ENCODE measurements around the gene GNB1L. TPM values are rescaled to one million over a fixed set of nuclear protein-coding genes. Genes with fewer than 3 reads are reported as not detected.

GNB1L gene
- total and polyA plus RNA-seq, 2 experiments from 2014 or later, result 14.3 to 16.5 TPM

- H3K4me3 ChIP-seq, result no peak overlapping the region
- H3K27me3 ChIP-seq (replicated peaks; ENCODE audit: insufficient read depth), result no peaks in the 10 kb centered on the region
- no peak overlapping the region for H3K9ac ChIP-seq
- no peak overlapping the region for H2AFZ ChIP-seq
- no peaks in the 10 kb centered on the region; the same call in 1 of the 2 replicates for H3K4me1 ChIP-seq (ENCODE audit: insufficient read depth)
- no peak overlapping the region for H3K4me2 ChIP-seq (ENCODE audit: unreplicated experiment)
- TF ChIP-seq EZH2 (IDR thresholded peaks at IDR 0.05; ENCODE audit: insufficient read depth, poor library complexity, severe bottlenecking), result no peak
- no peaks in the 10 kb centered on the region for H4K20me1 ChIP-seq (ENCODE audit: insufficient read depth)
- no peak overlapping the region for H3K27ac ChIP-seq
- no peak for DNase-seq
- H3K9me2 ChIP-seq (ENCODE audit: insufficient read depth), result no peaks in the 10 kb centered on the region
- no peaks in the 10 kb centered on the region for H3K9me3 ChIP-seq (ENCODE audit: low read depth)
- H3K79me2 ChIP-seq (ENCODE audit: insufficient read depth), result no peaks in the 10 kb centered on the region
- no peaks in the 10 kb centered on the region for H3K36me3 ChIP-seq (ENCODE audit: low read depth)
- no peaks in the 10 kb centered on the region for H3F3A ChIP-seq (ENCODE audit: insufficient read depth)
- in situ Hi-C loops (cut with MboI), result no loop called here
- 90 to 95% methylated on average over 3 of the region's 3 CpGs for WGBS, 2 experiments (ENCODE audit: low coverage in 1 of 2, low lambda C conversion rate in 2 of 2, missing lambda C conversion rate in 2 of 2)
These were observed 44.9 kb downstream of the GNB1L start for GRCh38 chr22:19809741-19810140.

DNA sequence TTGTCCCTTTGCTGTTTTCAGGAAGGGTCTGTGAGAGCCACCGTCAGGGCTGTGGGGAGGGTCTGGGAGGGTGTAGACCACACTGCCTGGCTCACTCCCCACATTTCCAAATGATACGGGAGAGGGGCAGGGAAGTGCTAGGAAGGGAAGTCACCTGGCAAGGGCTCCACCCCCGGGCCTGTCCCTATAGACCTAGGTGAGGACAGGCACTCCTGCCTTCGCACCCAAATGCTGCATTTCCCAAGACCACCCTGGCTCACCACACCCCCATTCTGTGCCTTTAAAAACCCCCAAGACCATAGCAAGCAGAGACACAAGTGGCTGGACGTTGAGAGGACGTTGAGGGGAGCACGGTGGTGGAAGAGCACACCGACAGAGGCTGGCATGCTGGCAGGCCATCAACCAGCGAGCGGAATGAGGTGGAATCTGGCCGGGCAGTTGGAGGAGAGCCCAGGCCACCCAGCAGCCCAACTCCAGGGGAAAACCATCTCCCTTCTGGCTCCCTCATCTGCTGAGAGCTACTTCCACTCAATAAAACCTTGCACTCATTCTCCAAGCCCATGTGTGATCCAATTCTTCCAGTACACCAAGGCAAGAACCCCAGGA, 45.7 kb downstream of the GNB1L start:
- no peak overlapping the region for H3K4me3 ChIP-seq

DNA sequence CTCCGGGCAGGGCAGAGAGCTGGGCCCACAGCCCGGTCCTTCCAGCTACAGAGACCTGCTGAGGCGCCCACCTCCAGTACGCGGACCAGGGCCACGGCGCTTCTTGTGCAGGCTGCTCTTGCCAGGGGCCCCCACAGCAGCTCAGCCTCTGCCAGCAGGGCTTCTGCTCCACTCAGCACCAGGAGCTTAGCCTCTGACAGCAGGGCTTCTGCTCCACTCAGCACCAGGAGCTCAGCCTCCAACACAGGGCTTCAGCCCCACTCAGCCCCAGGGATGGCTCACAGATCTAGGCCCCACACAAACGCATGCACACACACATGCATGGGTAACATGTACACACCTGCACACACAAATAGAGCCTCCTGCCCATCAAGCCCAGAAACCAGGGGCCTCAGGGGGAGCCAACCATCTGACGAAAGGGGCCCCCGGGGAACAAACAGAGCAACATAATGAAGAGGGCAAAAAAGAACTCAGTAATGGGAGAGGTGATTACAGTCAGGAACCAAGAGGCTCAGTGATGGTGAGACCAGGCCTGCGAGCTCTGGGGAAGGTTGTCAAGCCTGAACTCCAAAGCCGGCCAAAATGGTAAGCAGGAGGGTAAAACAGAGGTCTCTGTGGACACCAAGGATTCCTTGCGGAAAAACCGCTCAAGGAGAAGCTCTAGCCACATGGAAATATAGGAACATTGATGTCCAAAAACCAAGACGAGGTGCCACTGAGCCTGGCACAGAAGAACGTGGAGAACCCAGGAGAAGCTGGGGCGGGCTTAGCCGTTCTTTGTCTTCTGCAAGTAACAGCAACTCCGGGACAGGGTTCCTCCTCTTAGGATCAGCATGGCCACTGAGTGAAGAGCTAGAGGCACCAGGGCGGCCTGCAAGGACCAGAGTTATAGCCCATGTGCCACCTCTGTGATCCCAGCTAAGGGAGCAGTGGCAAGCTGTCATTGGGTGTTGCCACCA, 46.5 kb downstream of the GNB1L start:
- Histone ChIP-seq H2AFZ (no peak overlapping the region), H3K27ac (no peak overlapping the region), H3K79me2 (ENCODE audit: insufficient read depth) (no peaks in the 10 kb centered on the region), H3K36me3 (ENCODE audit: low read depth) (no peaks in the 10 kb centered on the region), H3K27me3 (replicated peaks; ENCODE audit: insufficient read depth) (no peaks in the 10 kb centered on the region), H3K9me2 (ENCODE audit: insufficient read depth) (no peaks in the 10 kb centered on the region), H3F3A (ENCODE audit: insufficient read depth) (no peaks in the 10 kb centered on the region), H4K20me1 (ENCODE audit: insufficient read depth) (no peaks in the 10 kb centered on the region), H3K4me3 (no peak overlapping the region), H3K4me2 (ENCODE audit: unreplicated experiment) (no peak overlapping the region), H3K9ac (no peak overlapping the region), H3K9me3 (ENCODE audit: low read depth) (no peaks in the 10 kb centered on the region), H3K4me1 (ENCODE audit: insufficient read depth) (no peaks in the 10 kb centered on the region; the same call in 1 of the 2 replicates)
- TF ChIP-seq EZH2 (IDR thresholded peaks at IDR 0.05; ENCODE audit: insufficient read depth, poor library complexity, severe bottlenecking) (no peak), EZH2phosphoT487 (IDR thresholded peaks at IDR 0.05; ENCODE audit: insufficient read depth, low read depth) (no peak)
- in situ Hi-C loops (cut with MboI), result no loop called here
- WGBS, 2 experiments (ENCODE audit: low coverage in 1 of 2, low lambda C conversion rate in 2 of 2, missing lambda C conversion rate in 2 of 2), result 96 to 97% methylated on average over 20 of the region's 20 CpGs
- DNase-seq, result no peak

More for the DNA sequence above, 45.7 kb downstream of the GNB1L start:
- Histone ChIP-seq H3K27ac (no peak overlapping the region), H3K27me3 (replicated peaks; ENCODE audit: insufficient read depth) (no peaks in the 10 kb centered on the region), H3K4me2 (ENCODE audit: unreplicated experiment) (no peak overlapping the region), H2AFZ (no peak overlapping the region), H3K79me2 (ENCODE audit: insufficient read depth) (no peaks in the 10 kb centered on the region), H3K4me1 (ENCODE audit: insufficient read depth) (no peaks in the 10 kb centered on the region; the same call in 1 of the 2 replicates), H3K9me2 (ENCODE audit: insufficient read depth) (no peaks in the 10 kb centered on the region), H3K9ac (no peak overlapping the region), H3K9me3 (ENCODE audit: low read depth) (no peaks in the 10 kb centered on the region), H4K20me1 (ENCODE audit: insufficient read depth) (no peaks in the 10 kb centered on the region), H3F3A (ENCODE audit: insufficient read depth) (no peaks in the 10 kb centered on the region), H3K36me3 (ENCODE audit: low read depth) (no peaks in the 10 kb centered on the region)
- in situ Hi-C loops (cut with MboI), result no loop called here
- DNase-seq, result no peak
- 90 to 93% methylated on average over 11 of the region's 11 CpGs for WGBS, 2 experiments (ENCODE audit: low coverage in 1 of 2, low lambda C conversion rate in 2 of 2, missing lambda C conversion rate in 2 of 2)
- no peak for TF ChIP-seq EZH2 (IDR thresholded peaks at IDR 0.05; ENCODE audit: insufficient read depth, poor library complexity, severe bottlenecking)
- no peak for TF ChIP-seq EZH2phosphoT487 (IDR thresholded peaks at IDR 0.05; ENCODE audit: insufficient read depth, low read depth)

- no peaks in the 10 kb centered on the region for H3K36me3 ChIP-seq (ENCODE audit: low read depth)
- H4K20me1 ChIP-seq (ENCODE audit: insufficient read depth), result no peaks in the 10 kb centered on the region
- H3K4me2 ChIP-seq (ENCODE audit: unreplicated experiment), result no peak overlapping the region
- no peaks in the 10 kb centered on the region for H3F3A ChIP-seq (ENCODE audit: insufficient read depth)
- no peaks in the 10 kb centered on the region for H3K9me2 ChIP-seq (ENCODE audit: insufficient read depth)
- H3K9me3 ChIP-seq (ENCODE audit: low read depth), result no peaks in the 10 kb centered on the region
- no peak for DNase-seq
- TF ChIP-seq EZH2phosphoT487 (IDR thresholded peaks at IDR 0.05; ENCODE audit: insufficient read depth, low read depth) (no peak), EZH2 (IDR thresholded peaks at IDR 0.05; ENCODE audit: insufficient read depth, poor library complexity, severe bottlenecking) (no peak)
- no peaks in the 10 kb centered on the region for H3K79me2 ChIP-seq (ENCODE audit: insufficient read depth)
- in situ Hi-C loops (cut with MboI), result no loop called here
- H3K27ac ChIP-seq, result no peak overlapping the region
- no peaks in the 10 kb centered on the region for H3K27me3 ChIP-seq (replicated peaks; ENCODE audit: insufficient read depth)
- H3K4me3 ChIP-seq, result no peak overlapping the region
- H3K4me1 ChIP-seq (ENCODE audit: insufficient read depth), result no peaks in the 10 kb centered on the region; the same call in 1 of the 2 replicates
- 97 to 98% methylated on average over 15 of the region's 15 CpGs for WGBS, 2 experiments (ENCODE audit: low coverage in 1 of 2, low lambda C conversion rate in 2 of 2, missing lambda C conversion rate in 2 of 2)
- H3K9ac ChIP-seq, result no peak overlapping the region
- no peak overlapping the region for H2AFZ ChIP-seq
These were observed 47.3 kb downstream of the GNB1L start for GRCh38 chr22:19807161-19807913.

Data from GM23248 (cell line).